ENCODE results near the gene TGFBR3. TPM values are rescaled to one million over a fixed set of nuclear protein-coding genes. Genes with fewer than 3 reads are reported as not detected.
A peak's percentile ranks its signal among the peaks of the same experiment; 100 is the strongest.
"Not testable (repeated sequence)": the region's sequence is repeated elsewhere in the genome, so short reads cannot be mapped to it uniquely, and the experiment has no call there.

TGFBR3 gene
- total RNA-seq, 2 donors from 2014 or later, result 8.1 to 9.7 TPM

DNA sequence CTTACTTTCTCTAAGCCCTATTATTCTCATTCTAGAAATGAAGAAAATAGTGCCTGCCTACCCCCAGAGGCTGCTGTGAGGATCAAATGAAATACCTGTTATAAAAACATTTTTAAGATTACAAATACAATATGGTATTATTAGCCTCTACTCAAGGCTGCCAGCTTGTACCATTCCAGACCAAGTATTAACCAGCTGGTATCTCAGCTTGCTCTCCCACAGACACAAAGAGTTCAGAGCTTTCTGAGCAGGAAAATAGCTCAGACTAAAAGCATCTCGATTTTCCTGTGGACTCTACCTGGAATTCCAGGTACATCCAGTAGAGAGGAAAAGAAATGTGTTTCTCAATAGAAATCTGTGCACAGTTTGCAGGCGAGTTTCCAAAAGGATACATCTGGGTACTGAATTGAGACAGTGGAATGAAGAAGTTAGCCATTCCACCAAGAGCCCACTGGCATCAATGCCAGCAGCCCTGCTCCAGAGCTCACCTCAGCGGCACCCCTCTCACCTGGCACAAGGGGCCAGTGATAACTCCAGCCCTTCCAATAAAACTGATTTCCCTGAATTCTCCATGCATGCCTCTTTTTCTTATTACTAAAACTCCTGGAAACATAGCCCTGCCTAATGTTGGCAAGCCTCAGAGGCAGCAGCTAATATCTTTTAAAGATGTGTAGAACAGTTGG is 31.0 kb downstream of the TGFBR3 start:
- H3K4me1 Mint-ChIP-seq (ENCODE audit: low read depth), result no peaks in the 10 kb centered on the region
- no peaks in the 10 kb centered on the region for H3K9me3 Mint-ChIP-seq
- ATAC-seq (replicated peaks in 1 of 2) (no peak), DNase-seq (no peak)
- H3K27me3 Mint-ChIP-seq (ENCODE audit: low read depth), result no peaks in the 10 kb centered on the region
- no peak overlapping the region for H3K4me3 Mint-ChIP-seq
- no peaks in the 10 kb centered on the region for H3K36me3 Mint-ChIP-seq (ENCODE audit: insufficient read depth in 2 of 2)
- no peak overlapping the region for H3K27ac Mint-ChIP-seq

DNA sequence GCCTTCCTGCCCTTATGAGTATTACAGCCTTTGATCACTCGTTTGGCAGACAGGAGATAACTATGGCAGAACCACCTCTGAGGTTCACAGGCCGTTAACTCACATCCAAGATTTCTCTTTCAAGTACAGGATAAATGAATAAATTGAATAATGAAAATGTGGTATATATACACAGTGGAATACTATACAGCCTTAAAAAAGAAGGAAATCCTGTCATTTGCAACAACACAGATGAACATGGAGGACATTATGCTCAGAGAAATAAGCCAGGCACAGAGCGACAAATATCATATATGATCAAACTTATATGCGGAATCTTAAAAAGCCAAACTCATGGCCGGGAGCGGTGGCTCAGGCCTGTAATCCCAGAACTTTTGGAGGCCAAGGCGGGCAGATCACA is 32.6 kb downstream of the TGFBR3 start:
- Mint-ChIP-seq H3K9me3 (no peaks in the 10 kb centered on the region), H3K27me3 (ENCODE audit: low read depth) (no peaks in the 10 kb centered on the region), H3K4me1 (ENCODE audit: low read depth) (no peaks in the 10 kb centered on the region), H3K36me3 (ENCODE audit: insufficient read depth in 2 of 2) (no peaks in the 10 kb centered on the region), H3K27ac (no peak overlapping the region), H3K4me3 (no peak overlapping the region)
- ATAC-seq (replicated peaks in 1 of 2) (no peak), DNase-seq (no peak)

DNA sequence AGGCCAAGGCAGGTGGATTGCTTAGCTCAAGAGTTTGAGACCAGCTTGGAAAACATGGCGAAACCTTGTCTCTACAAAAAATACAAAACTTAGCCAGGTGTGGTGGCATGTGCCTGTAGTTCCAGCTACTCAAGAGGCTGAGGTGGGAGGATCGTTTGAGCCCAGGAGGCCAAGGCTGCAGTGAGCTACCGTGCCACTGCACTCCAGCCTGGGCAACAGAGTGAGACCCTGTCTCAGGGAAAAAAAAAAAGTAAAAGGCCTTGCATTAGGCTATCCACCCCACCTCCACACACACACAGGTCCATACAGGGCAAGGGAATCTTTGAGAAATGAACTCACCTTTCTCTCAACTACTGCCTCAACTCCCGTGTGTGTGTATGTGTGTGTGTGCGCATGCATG is 33.9 kb downstream of the TGFBR3 start:
- H3K36me3 Mint-ChIP-seq (ENCODE audit: insufficient read depth in 2 of 2); H3K4me1 Mint-ChIP-seq (ENCODE audit: low read depth); ATAC-seq (replicated peaks in 1 of 2); H3K9me3 Mint-ChIP-seq; H3K27ac Mint-ChIP-seq; H3K4me3 Mint-ChIP-seq; DNase-seq; H3K27me3 Mint-ChIP-seq (ENCODE audit: low read depth): not testable (repeated sequence)

DNA sequence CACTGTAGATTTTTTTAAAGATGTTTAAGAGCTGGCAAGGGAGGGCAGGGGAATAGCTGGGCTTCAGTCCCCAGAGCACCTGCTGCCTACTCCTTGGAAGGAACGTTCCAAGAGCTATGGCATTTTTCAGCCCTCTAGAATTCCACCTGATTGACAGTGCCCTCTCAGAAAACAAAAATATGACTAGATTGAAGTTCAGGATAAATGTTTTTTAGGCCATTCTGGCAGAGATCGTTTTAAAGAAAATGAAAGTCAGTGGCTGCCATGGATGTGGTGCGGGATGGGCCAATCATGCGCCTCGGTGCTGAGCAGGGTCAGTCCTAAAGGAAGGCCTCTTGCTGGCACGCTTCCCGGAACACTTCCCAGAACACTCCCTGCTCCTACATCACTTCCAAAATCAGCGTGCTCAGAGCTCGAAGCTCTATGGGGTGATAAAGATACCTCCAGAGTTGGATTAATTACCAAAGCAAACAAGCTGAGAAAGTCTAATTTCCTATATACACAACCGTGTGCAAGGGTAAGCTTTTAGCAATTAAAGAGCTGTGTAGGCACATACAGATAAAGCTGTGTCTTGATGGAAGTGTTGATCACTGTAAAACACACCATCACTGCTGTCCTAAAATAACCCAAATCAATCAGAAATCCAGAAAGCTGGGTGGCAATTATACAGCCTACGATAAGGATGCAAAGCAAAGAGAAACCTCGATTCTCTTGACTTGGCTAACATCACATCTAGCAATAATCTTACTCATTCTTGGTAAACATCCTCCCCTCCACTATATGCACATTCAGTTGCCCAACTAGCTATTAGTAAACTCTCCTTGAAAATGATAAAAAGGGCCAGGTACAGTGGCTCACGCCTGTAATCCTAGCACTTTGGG is 34.6 kb downstream of the TGFBR3 start:
- H3K27me3 Mint-ChIP-seq (ENCODE audit: low read depth), result no peaks in the 10 kb centered on the region
- no peak overlapping the region for H3K4me3 Mint-ChIP-seq
- H3K27ac Mint-ChIP-seq, result no peak overlapping the region
- H3K4me1 Mint-ChIP-seq (ENCODE audit: low read depth), result no peaks in the 10 kb centered on the region
- no peak for ATAC-seq (replicated peaks in 1 of 2)
- DNase-seq, result no peak
- H3K36me3 Mint-ChIP-seq (ENCODE audit: insufficient read depth in 2 of 2), result no peaks in the 10 kb centered on the region
- H3K9me3 Mint-ChIP-seq, result no peaks in the 10 kb centered on the region

DNA sequence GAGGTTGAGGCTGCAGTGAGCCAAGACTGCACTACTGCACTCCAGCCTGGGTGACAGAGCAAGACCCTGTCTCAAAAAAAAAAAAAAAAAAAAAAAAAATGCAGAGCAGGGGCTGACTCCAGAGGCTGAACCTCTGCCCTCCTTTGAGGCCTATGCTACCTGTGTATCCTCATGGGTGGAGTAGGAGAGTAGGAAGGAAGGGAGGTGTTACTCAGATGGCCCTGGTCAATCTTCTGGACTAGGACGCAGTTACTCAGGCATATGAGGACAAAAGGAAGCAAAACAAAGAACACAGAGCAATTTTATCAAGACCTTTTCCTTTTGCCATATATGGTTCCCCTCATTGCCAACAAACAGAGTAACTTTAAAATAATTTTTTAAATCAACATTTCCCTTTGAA is 35.2 kb downstream of the TGFBR3 start:
- no peaks in the 10 kb centered on the region for H3K27me3 Mint-ChIP-seq (ENCODE audit: low read depth)
- no peaks in the 10 kb centered on the region for H3K4me1 Mint-ChIP-seq (ENCODE audit: low read depth)
- no peak overlapping the region for H3K27ac Mint-ChIP-seq
- no peak overlapping the region for H3K4me3 Mint-ChIP-seq
- no peak for DNase-seq
- no peak for ATAC-seq (replicated peaks in 1 of 2)
- H3K36me3 Mint-ChIP-seq (ENCODE audit: insufficient read depth in 2 of 2), result no peaks in the 10 kb centered on the region
- H3K9me3 Mint-ChIP-seq, result no peaks in the 10 kb centered on the region

DNA sequence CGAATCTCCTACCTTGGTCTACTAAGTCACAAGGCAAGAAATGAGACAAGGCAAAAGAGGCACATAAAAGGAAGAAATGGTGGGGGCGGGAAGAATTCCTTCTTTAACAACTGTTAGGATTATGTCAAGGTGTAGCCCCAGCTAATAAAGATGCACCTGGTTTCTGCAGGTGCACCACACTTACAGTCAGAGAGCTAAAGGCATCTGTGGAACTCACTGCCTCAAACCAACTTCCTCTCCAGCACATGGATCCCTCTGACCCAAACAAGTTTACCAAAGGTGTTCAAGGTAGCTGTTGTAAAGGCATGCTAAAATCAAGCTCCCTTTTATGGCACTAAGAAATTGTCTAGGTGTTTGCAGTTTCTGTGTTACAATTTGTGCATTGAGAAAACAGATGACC is 38.1 kb downstream of the TGFBR3 start:
- Mint-ChIP-seq H3K36me3 (ENCODE audit: insufficient read depth in 2 of 2) (peaks cover 0 to 8% of the 10 kb centered on the region in 2 donors), H3K9me3 (peaks cover 4% of the 10 kb centered on the region in 2 donors), H3K4me1 (ENCODE audit: low read depth) (peaks cover 10% of the 10 kb centered on the region), H3K27ac (no peak overlapping the region), H3K27me3 (ENCODE audit: low read depth) (no peaks in the 10 kb centered on the region), H3K4me3 (no peak overlapping the region)
- DNase-seq (no peak), ATAC-seq (replicated peaks in 1 of 2) (no peak)

DNA sequence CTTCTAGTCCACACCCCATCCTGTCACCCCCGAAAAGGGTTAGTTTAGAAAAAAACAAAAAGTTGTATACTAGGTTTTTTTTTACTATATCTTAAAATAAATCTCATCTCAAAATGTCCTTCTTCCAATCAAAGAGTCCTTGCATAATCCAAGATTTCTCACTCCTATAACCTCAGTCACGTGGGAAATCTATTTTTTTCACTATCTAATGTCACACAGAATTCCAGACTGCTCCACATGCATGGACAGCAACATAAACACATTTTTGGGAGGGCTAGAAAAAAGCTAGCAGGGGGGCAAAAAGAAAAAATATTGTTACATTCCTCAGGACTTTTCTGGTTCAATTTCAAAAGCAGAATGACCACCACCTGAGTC is 39.3 kb downstream of the TGFBR3 start:
- no peak overlapping the region for H3K4me3 Mint-ChIP-seq

DNA sequence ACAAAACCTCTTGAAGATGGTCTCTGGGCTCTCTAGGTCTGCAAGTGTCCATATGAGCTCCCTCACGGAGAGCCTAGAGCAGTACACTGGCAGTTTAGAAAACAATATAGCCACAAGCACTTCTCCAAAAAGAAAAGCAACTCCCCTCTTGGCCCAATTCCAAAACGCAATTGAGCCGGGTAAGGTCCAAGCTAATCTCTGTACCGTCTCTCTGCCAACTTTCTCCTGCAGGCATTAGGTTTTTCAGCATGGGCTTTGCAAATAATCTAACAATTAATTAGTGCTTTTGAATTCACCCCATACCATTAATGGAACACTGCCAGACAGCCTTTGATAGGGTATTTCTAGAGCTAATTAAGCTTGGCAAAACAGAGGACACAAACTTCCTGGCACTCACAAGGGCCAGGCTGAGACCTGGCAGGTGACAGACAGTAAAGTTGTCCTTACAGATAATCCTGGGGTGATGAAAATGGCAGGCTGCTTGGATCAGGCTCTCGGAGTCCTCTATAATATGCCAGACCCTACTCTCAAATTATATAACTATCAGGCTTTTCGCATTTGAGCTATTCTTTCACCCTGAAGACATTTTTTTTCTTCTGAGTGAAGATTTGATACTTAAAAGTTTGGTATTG is 39.8 kb downstream of the TGFBR3 start:
- H3K4me3 Mint-ChIP-seq, result no peak overlapping the region
- peaks cover 21% of the 10 kb centered on the region for H3K4me1 Mint-ChIP-seq (ENCODE audit: low read depth)
- H3K9me3 Mint-ChIP-seq, result peaks cover 4% of the 10 kb centered on the region in 2 donors
- H3K27me3 Mint-ChIP-seq (ENCODE audit: low read depth), result no peaks in the 10 kb centered on the region
- ATAC-seq (replicated peaks in 1 of 2) (no peak), DNase-seq (no peak)
- peaks cover 0 to 8% of the 10 kb centered on the region in 2 donors for H3K36me3 Mint-ChIP-seq (ENCODE audit: insufficient read depth in 2 of 2)
- H3K27ac Mint-ChIP-seq, result no peak overlapping the region

More for the DNA sequence above, 39.3 kb downstream of the TGFBR3 start:
- peaks cover 4% of the 10 kb centered on the region in 2 donors for H3K9me3 Mint-ChIP-seq
- H3K27ac Mint-ChIP-seq, result no peak overlapping the region
- DNase-seq (no peak), ATAC-seq (replicated peaks in 1 of 2) (no peak)
- H3K4me1 Mint-ChIP-seq (ENCODE audit: low read depth), result peaks cover 21% of the 10 kb centered on the region
- H3K36me3 Mint-ChIP-seq (ENCODE audit: insufficient read depth in 2 of 2), result peaks cover 0 to 8% of the 10 kb centered on the region in 2 donors
- no peaks in the 10 kb centered on the region for H3K27me3 Mint-ChIP-seq (ENCODE audit: low read depth)

DNA sequence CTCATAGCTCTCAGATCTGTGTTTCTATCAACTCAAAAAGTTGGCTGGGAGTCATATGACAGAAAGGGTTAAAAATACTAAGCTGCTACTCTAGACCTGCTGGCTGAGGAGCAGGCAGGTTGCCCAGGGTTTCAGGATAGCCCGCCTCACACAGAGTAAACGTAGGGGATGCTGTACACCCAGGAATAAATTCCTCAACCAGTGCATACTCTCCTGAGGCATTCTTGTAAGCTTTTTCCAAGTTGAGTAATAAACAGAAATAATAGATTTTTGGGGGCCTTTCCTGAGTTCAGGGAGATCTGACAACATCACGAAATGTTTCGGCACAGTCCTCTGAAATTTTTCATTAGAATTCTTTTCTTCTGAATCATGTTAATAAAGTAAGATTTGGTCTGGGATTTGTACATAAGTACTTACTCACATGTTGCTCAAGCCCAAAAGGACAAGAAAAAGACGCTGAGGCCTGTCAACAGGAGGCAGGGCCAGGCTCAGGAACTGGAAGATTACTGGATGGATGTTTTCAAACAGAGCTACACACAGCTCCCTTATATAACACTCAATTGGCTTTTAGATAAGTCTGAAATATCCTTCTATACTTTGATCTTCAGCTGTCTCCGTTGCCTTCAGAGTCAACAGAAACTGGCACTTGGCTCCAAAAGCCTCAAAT is 41.0 kb downstream of the TGFBR3 start:
- Mint-ChIP-seq H3K27me3 (ENCODE audit: low read depth) (no peaks in the 10 kb centered on the region), H3K4me3 (no peak overlapping the region), H3K9me3 (peaks cover 4% of the 10 kb centered on the region in 2 donors), H3K36me3 (ENCODE audit: insufficient read depth in 2 of 2) (peaks cover 0 to 8% of the 10 kb centered on the region in 2 donors), H3K27ac (no peak overlapping the region), H3K4me1 (ENCODE audit: low read depth) (peaks cover 21% of the 10 kb centered on the region)
- no peak for ATAC-seq (replicated peaks in 1 of 2)
- no peak for DNase-seq

DNA sequence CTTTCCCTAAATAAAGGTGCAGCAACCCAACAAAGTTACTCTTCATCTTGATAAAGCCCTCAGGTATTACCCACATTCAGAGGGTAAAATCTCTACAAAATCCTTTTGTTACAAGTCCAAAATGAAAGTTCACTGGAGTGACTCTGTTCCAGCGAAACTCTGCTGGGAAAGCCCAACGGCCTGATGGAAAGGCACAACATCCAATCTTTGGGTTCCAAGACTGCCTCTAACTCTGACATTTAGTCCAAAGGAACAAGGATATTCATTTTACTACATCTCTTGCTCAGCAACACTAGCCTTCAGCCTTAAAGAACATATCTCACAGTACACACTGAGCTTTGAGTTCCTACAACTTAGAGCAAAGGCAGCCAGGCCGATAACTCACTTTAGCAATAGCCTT is 42.1 kb downstream of the TGFBR3 start:
- no peak overlapping the region for H3K4me3 Mint-ChIP-seq
- ATAC-seq (replicated peaks in 1 of 2) (no peak), DNase-seq (no peak)
- peaks cover 21% of the 10 kb centered on the region for H3K4me1 Mint-ChIP-seq (ENCODE audit: low read depth)
- peaks cover 4% of the 10 kb centered on the region in 2 donors for H3K9me3 Mint-ChIP-seq
- peak overlapping the region; percentile 58 for H3K27ac Mint-ChIP-seq
- H3K36me3 Mint-ChIP-seq (ENCODE audit: insufficient read depth in 2 of 2), result peaks cover 0 to 8% of the 10 kb centered on the region in 2 donors
- no peaks in the 10 kb centered on the region for H3K27me3 Mint-ChIP-seq (ENCODE audit: low read depth)

DNA sequence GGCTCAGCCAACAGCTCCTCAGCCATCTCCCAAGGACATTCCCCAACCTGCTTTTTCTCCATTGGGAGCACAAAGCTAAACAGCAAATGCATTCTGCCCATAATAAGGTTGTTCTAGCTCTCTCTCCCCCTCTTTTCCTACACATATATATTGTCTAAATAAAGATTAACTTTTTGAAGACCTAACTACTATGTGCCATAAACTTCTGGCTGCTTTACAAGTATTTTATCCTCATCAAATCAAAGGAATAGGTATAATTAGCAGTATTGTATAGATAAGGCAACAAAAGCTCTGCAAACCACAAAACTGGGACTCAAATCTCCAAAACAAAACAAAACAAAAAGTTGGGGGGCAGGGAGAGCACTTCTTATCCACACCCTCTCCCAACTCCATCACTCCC is 43.4 kb downstream of the TGFBR3 start:
- DNase-seq, result no peak
- peaks cover 4% of the 10 kb centered on the region in 2 donors for H3K9me3 Mint-ChIP-seq
- H3K27me3 Mint-ChIP-seq (ENCODE audit: low read depth), result no peaks in the 10 kb centered on the region
- no peak overlapping the region for H3K4me3 Mint-ChIP-seq
- peaks cover 0 to 8% of the 10 kb centered on the region in 2 donors for H3K36me3 Mint-ChIP-seq (ENCODE audit: insufficient read depth in 2 of 2)
- H3K27ac Mint-ChIP-seq, result no peak overlapping the region
- H3K4me1 Mint-ChIP-seq (ENCODE audit: low read depth), result peaks cover 21% of the 10 kb centered on the region
- no peak for ATAC-seq (replicated peaks in 1 of 2)

DNA sequence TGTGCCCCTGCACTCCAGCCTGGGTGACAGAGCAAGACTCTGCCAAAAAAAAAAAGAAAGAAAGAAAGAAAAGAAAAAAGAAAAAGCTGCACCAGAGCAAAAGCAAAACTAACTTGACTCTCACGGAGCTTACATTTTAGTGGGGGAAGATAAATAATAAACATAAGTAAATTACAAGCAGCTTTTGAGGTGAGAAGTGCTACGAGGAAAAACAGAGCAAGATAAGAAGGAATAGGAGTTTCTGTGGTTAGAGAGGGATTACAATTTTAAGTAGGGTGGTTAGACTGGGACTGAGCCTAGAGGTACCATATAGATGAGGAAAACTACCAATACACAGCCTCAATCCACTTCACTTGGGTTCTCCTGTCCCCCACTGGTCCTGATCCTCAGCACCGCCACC is 43.9 kb downstream of the TGFBR3 start:
- Mint-ChIP-seq H3K9me3 (peaks cover 4% of the 10 kb centered on the region in 2 donors), H3K27ac (peak overlapping the region; percentile 67), H3K36me3 (ENCODE audit: insufficient read depth in 2 of 2) (peaks cover 0 to 8% of the 10 kb centered on the region in 2 donors), H3K4me1 (ENCODE audit: low read depth) (peaks cover 21% of the 10 kb centered on the region), H3K27me3 (ENCODE audit: low read depth) (no peaks in the 10 kb centered on the region), H3K4me3 (peak overlapping the region in 1 of 2 donors; percentile 55)
- DNase-seq (no peak), ATAC-seq (replicated peaks in 1 of 2) (no peak)

DNA sequence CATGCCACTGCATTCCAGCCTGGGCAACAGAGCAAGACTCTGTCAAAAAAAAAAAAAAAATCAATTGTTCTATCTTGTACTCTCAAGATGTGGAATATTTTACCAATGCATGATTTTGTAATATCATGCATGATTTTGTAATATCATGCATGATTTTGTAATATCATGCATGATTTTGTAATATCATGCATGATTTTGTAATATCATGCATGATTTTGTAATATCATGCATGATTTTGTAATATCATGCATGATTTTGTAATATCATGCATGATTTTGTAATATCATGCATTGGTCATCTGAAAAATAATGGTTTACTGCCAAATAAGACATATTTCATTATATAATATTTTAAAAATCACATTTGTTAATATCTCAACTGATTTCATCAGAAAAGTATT is 45.7 kb downstream of the TGFBR3 start:
- not testable (repeated sequence) for DNase-seq; ATAC-seq (replicated peaks in 1 of 2); H3K36me3 Mint-ChIP-seq (ENCODE audit: insufficient read depth in 2 of 2); H3K4me3 Mint-ChIP-seq; H3K27ac Mint-ChIP-seq; H3K9me3 Mint-ChIP-seq; H3K27me3 Mint-ChIP-seq (ENCODE audit: low read depth)
- peaks cover 21% of the 10 kb centered on the region for H3K4me1 Mint-ChIP-seq (ENCODE audit: low read depth)
